BE2C (cell line): ENCODE data around the gene SUGT1.

Source experiments
- DNase-seq: peaks from one replicate; pipeline ENCODE4 v3.0.0-alpha.2; 2020
- H3K27me3 ChIP-seq: fragments of 250-450 bp; sonication (Bioruptor Pico); 2 replicates; pipeline ENCODE4 v1.5.1; 2020; ENCODE audit warnings: mild to moderate bottlenecking
- H3K36me3 ChIP-seq: fragments of 250-450 bp; sonication (Bioruptor Pico); 2 replicates; pipeline ENCODE4 v1.5.1; 2020; ENCODE audit warnings: mild to moderate bottlenecking
- H3K4me1 ChIP-seq: fragments of 250-450 bp; sonication (Bioruptor Pico); 2 replicates; pipeline ENCODE4 v1.5.1; 2020
- H3K4me3 ChIP-seq: 2 replicates; pipeline ENCODE4 v1.5.1; 2011; ENCODE audit warnings: low read depth, low read length
- H3K9me3 ChIP-seq: fragments of 250-450 bp; sonication (Bioruptor Pico); 2 replicates; pipeline ENCODE4 v1.5.1; 2020
- CTCF ChIP-seq: IDR thresholded peaks from 2 replicates; pipeline ENCODE4 v1.5.1; 2012; ENCODE audit warnings: mild to moderate bottlenecking, low read depth, low read length

SUGT1 gene

GRCh38 chr13:52726258-52726657 is 73.6 kb downstream of the SUGT1 start:
- no peaks in the 10 kb centered on the region for H3K9me3 ChIP-seq
- H3K4me1 ChIP-seq: no peaks in the 10 kb centered on the region
- no peak overlapping the region for H3K4me3 ChIP-seq
- no peak for TF ChIP-seq CTCF
- H3K36me3 ChIP-seq: no peaks in the 10 kb centered on the region
- DNase-seq: no peak
- no peaks in the 10 kb centered on the region for H3K27me3 ChIP-seq

- Histone ChIP-seq H3K27me3 (0 out of 2 replicates have a peak, but pooled peaks cover 6% of the 10 kb centered on the region), H3K36me3 (no peaks in the 10 kb centered on the region), H3K4me3 (no peak overlapping the region), H3K4me1 (no peaks in the 10 kb centered on the region), H3K9me3 (no peaks in the 10 kb centered on the region)
- no peak for DNase-seq
- TF ChIP-seq CTCF: no peak
Measured at GRCh38 chr13:52734075-52734623, 81.5 kb downstream of the SUGT1 start.

GRCh38 chr13:52736891-52737290 is 84.3 kb downstream of the SUGT1 start:
- no peak for DNase-seq
- Histone ChIP-seq H3K36me3 (no peaks in the 10 kb centered on the region), H3K9me3 (no peaks in the 10 kb centered on the region), H3K4me3 (no peak overlapping the region), H3K4me1 (no peaks in the 10 kb centered on the region), H3K27me3 (0 out of 2 replicates have a peak, but pooled peaks cover 6% of the 10 kb centered on the region)
- TF ChIP-seq CTCF: no peak

GRCh38 chr13:52737451-52737850 is 84.8 kb downstream of the SUGT1 start:
- Histone ChIP-seq H3K27me3 (0 out of 2 replicates have a peak, but pooled peaks cover 6% of the 10 kb centered on the region), H3K4me3 (no peak overlapping the region), H3K4me1 (no peaks in the 10 kb centered on the region), H3K36me3 (no peaks in the 10 kb centered on the region), H3K9me3 (no peaks in the 10 kb centered on the region)
- DNase-seq: no peak
- no peak for TF ChIP-seq CTCF

- Histone ChIP-seq H3K4me1 (no peaks in the 10 kb centered on the region), H3K9me3 (no peaks in the 10 kb centered on the region), H3K4me3 (no peak overlapping the region), H3K27me3 (0 out of 2 replicates have a peak, but pooled peaks cover 6% of the 10 kb centered on the region), H3K36me3 (no peaks in the 10 kb centered on the region)
- DNase-seq: no peak
- TF ChIP-seq CTCF: no peak
Measured at GRCh38 chr13:52737965-52738364, 85.3 kb downstream of the SUGT1 start.

GRCh38 chr13:52738719-52739467 is 86.3 kb downstream of the SUGT1 start:
- H3K4me1 ChIP-seq: no peaks in the 10 kb centered on the region
- H3K27me3 ChIP-seq: 0 out of 2 replicates have a peak, but pooled peaks cover 6% of the 10 kb centered on the region
- H3K9me3 ChIP-seq: no peaks in the 10 kb centered on the region
- H3K36me3 ChIP-seq: no peaks in the 10 kb centered on the region
- peak overlapping the region; percentile 16; the same call in 1 of the 2 replicates for H3K4me3 ChIP-seq
- peak; percentile 22; the same call in 1 of the 2 replicates for TF ChIP-seq CTCF
- peak; percentile 40 for DNase-seq
